Cardiac fibroblast (primary cell): ENCODE results near the gene P2RY6.

Source experiments
- DNase-seq, 2 donors: peaks; one replicate each; pipeline versions ENCODE4 v3.0.0 to v3.0.0-alpha.2; 2010; ENCODE audit warnings: low read depth in 2 of 2
- H3K4me3 ChIP-seq, 2 donors: replicated peaks in 1 of 2; 1 replicate in 1 of 2; 2 replicates in 1 of 2; pipeline ENCODE4 v1.5.1; 2011; ENCODE audit warnings: low read depth in 2 of 2, low read length in 2 of 2, mild to moderate bottlenecking in 2 of 2, moderate library complexity in 1 of 2
- CTCF ChIP-seq: IDR thresholded peaks from one replicate; pipeline ENCODE4 v1.5.1; 2011; ENCODE audit warnings: low read depth, mild to moderate bottlenecking, low read length, inconsistent platforms

P2RY6 gene

DNA sequence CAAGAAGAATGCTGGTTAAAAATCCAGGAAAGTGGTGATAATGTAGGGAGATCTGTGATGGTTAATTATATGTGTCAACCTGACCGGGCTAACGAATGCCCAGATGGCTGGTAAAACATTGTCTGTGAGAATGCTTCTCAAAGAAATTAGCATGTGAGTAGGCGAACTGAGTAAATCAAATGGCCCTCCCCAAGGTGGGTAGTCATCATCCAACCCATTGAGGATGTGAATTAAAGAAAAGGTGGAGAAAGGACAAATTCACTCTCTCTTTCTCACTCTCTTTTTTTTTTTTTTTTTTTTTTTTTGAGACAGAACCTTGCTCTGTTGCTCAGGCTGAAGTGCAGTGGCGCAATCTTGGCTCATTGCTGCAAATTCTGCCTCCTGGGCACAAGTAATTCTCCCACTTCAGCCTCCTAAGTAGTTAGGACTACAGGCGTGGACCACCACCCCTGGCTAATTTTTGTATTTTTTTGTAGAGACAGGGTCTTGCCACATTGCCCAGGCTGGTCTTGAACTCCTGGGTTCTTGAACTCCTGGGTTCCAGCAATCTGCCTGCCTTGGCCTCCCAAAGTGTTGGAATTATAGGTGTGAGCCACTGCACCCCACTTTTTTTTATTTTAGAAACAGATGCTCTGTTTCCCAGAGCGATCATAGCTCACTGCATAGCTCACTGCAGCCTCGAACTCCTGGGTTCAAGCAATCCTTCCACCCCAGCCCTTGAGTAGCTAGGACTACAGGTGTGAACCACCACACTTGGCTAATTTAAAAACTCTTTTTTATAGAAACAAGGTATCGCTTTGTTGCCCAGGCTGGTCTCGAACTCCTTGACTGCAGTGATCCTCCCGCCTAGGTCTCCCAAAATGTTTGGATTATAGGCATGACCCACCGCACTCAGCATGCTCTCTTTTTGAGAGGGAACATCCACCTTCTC is 22.0 kb upstream of the P2RY6 start:
- no peak overlapping the region for H3K4me3 ChIP-seq
- DNase-seq, result peak in 1 of 2 donors; percentile 28
- TF ChIP-seq CTCF, result no peak

- no peak for DNase-seq
- H3K4me3 ChIP-seq, result no peak overlapping the region
- TF ChIP-seq CTCF, result peak; percentile 1
Observed at GRCh38 chr11:73252577-73253191, 19.5 kb upstream of the P2RY6 start.

GRCh38 chr11:73257342-73258103 is 14.6 kb upstream of the P2RY6 start:
- no peak for TF ChIP-seq CTCF
- peak; percentile 88 to 94 for DNase-seq
- no peak overlapping the region for H3K4me3 ChIP-seq

- no peak overlapping the region for H3K4me3 ChIP-seq
- no peak for DNase-seq
- no peak for TF ChIP-seq CTCF
Observed at GRCh38 chr11:73258104-73259035, 13.8 kb upstream of the P2RY6 start.

DNA sequence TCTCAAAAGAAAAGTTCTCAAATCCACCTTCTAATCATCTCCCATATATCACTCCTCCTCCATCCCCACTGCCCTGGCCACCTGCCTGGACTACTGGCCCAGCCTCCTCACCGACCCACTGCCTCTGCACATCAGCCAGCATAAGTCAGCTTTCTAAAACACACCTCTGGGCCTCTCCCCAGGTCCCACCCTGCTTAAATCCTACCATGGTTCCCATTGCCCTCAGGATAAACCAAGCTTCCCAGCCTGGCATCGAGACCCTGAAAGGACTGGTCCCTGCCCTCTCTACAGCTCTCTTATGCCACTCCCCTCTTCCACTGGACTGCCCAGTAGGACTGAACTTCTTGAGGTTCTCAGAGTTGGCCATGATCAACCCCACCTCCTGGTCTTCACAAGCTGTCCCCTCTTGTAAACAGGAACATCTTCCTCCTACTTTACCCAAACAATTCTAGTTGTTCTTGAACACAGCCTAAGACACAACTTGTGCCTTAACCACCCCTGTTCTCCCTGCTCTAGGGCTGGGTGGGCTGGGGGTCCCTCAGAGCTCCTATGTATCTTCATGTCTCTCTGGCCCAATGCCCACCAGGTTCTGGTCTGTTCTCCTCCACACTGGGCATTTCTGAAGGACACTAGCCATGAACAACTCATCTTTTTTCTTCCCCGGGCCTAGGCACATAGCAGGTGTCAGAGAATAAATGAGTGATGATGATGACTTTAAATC is 12.6 kb upstream of the P2RY6 start:
- TF ChIP-seq CTCF, result no peak
- no peak for DNase-seq
- H3K4me3 ChIP-seq, result no peak overlapping the region
